GM18867 (cell line): ENCODE data around the gene KRTAP5-11.
"Not testable (repeated sequence)": the region's sequence is repeated elsewhere in the genome, so short reads cannot be mapped to it uniquely, and the experiment has no call there.

Experiments
- ATAC-seq: cut with Tn5 transposase; IDR thresholded peaks from one replicate; pipeline ENCODE4 v1.9.1; 2021; ENCODE audit warnings: mild to moderate bottlenecking, moderate library complexity; ENCODE audit not compliant: unreplicated experiment

Gene KRTAP5-11, protein sequence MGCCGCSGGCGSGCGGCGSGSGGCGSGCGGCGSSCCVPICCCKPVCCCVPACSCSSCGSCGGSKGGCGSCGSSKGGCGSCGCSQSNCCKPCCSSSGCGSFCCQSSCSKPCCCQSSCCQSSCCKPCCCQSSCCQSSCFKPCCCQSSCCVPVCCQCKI

DNA sequence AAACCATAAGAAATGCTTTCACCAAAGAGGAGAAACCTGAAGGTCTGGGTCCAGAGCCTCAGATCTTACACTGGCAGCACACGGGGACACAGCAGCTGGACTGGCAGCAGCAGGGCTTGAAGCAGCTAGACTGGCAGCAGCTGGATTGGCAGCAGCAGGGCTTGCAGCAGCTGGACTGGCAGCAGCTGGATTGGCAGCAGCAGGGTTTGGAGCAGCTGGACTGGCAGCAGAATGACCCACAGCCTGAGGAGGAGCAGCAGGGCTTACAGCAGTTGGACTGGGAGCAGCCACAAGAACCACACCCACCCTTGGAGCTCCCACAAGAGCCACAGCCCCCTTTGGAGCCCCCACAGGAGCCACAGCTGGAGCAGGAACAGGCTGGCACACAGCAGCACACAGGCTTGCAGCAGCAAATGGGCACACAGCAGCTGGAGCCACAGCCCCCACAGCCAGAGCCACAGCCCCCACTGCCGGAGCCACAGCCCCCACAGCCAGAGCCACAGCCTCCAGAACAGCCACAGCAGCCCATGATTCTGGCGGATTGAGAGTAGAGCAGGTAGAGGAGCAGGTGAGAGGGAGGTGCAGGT is at the start of gene KRTAP5-11:
KRTAP5-11 (minus strand) TSS at position 567 of the 587 bp plus-strand sequence; CDS start at position 529, 38 bp downstream.
- ATAC-seq: no peak

DNA sequence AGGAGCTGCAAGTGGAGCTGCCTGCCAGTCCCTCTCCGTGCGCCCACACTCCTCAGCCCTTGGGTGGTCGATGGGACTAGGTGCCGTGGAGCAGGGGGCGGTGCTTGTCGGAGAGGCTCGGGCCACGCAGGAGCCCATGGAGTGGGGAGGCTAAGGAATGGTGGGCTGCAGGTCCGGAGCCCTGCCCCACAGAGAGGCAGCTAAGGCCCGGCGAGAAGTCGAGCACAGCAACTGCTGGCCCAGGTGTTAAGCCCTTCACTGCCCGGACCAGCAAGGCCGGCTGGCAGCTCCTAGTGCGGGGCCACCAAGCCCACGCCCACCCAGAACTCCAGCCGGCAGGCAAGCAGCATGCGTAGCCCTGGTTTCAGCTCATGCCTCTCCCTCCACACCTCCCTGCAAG is 48.9 kb upstream of the KRTAP5-11 start:
- ATAC-seq: not testable (repeated sequence)

DNA sequence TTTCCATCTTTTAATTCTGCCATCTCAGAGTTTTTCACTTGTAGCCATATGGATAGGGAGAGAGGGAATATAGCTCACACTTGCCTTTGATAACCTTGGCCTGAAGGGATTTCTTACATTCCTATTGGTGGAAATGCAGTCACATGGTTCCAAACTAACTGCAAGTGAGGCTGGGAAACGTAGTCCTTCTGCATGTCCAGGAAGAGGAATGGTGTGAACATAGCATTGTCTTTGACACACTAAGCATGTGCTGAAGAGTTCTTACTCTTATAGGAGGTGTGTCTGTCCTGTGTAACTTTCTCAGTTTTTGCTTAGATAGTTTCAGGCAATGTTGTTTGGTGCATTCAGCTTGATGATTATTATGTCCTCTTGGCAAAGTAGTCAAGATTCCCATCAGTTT is 47.4 kb upstream of the KRTAP5-11 start:
- ATAC-seq: not testable (repeated sequence)

DNA sequence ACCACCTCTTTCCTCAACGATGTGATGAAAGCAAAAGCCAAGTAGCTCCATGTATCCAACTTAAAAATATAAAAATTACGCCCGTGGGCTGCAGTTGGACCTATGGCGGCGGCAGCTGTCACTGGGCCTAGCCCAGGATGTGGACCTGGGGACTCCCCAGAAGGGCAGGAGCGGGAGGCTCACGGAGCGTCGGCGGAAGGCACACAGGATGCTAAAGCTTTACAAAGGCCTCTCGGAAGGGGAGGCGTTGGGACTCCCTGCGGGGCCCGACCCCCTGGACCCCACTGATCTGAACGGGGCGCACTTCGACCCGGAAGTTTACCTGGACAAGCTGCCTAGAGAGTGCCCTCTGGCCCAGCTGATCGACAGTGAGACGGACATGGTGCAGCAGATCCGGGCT is 46.3 kb upstream of the KRTAP5-11 start:
- ATAC-seq: not testable (repeated sequence)

DNA sequence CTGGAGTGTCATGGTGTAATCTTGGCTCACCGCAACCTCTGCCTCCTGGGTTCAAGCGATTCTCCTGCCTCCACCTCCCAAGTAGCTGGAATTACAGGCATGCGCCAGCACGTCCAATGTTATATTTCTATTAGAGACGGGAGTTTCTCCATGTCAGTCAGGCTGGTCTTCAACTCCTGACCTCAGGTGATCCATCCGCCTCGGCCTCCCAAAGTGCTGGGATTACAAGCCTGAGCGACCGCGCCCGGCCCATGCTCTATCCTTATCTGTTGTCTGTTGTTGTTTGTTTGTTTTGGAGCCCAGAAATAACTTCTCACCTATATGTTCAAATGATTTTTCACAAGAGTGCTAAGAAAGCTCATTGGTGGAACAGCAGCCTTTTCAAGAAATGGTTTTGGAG is 40.6 kb upstream of the KRTAP5-11 start:
- not testable (repeated sequence) for ATAC-seq

DNA sequence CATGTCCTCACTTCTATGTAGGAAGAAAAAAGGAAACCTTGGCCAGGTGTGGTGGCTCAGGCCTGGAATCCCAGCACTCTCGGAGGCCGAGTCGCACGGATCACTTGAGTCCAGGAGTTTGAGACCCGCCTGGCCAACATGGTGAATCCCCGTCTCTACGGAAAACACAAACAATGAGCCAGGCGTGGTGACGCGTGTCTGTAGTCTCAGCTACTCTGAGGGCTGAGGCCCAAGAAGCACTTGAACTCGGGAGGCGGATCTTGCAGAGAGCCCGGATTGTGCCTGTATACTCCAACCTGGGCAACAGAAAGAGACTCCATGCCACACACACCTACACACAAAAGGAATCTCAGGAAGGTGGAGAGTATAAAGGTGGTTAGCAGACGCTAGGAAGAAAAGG is 39.9 kb upstream of the KRTAP5-11 start:
- not testable (repeated sequence) for ATAC-seq

DNA sequence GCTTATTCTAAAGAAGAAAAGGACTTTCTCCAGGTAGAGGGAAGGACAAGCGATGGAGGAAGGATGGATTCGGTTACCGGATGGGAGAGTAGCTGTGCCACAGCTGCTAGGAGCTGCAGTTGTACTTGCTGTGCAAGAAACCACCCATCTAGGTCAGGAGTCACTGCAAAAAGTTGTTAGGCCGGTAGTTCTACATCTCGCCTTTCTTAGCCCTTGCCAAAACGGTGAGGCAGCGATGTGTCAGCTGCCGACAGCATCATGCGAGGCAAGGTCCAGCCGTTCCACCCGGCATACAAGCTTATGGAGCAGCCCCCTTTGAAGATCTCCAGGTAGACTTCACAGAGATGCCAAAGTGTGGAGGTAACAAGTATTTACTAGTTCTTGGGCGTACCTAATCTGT is 32.3 kb upstream of the KRTAP5-11 start:
- not testable (repeated sequence) for ATAC-seq

DNA sequence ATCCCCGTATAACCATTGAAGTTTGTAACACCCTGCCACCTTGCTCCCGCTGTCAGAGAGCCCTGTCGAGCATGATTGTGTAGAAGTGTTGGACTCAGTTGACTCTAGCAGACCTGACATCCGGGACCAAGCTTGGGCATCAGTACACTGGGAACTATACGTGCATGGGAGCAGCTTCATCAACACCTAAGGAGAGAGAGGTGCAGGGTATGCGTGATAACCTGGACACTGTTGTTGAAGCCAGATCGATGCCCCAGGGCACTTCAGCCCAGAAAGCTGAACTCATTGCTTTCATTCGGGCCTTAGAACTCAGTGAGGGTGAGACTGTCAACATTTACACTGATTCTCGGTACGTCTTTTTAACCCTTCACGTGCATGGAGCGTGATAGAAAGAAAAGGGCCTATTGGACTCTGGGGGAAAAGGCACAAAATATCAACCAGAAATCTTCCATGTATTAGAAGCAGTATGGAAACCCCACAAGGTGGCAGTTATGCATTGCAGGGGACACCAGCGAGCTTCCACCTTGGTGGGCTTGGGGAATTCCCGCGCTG is 31.8 kb upstream of the KRTAP5-11 start:
- ATAC-seq: not testable (repeated sequence)

DNA sequence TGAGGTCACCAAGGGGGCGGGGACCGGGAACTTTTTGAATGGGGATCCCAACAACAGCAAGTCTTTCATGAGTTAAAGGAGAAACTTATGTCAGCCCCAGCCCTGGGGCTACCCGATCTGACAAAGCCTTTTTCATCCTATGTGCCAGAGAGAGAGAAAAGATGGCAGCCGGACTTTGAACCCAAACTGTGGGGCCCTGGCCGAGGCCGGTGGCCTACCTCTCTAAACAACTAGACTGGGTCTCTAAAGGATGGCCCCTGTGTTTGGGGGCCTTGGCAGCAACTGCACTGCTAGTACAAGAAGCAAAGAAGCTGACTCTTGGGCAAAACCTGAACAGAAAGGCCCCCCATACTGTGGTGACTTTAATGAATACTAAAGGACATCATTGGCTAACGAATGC is 31.3 kb upstream of the KRTAP5-11 start:
- not testable (repeated sequence) for ATAC-seq

DNA sequence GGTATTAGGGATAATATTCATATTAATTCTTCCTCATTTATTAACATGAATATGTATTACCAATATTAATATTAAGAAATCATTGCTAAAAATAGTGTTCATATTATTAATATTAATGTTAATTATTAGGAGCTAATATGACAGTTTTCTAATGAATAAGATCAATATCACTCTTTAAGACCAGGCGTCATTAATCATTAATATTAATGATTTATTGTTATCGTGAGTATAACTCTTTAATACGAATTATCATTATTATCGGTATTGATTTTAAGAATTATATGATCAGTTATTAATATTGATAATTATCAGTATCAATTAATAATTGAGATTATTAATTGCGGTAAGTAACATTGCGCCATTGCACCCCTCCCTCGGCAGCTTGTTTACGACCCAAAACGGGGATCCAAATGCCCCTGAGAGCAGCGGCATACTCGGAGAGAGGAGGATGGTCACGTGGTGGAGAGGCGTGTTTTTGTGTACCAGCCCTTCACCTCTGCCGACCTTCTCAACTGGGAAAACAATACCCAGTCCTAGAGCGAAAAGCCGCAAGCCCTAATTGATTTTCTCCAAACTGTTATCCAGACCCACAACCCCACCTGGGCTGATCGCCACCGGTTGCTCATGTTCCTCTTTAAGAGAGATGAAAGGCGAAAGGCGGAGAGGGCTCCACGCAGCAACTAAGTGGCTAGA is 28.7 kb upstream of the KRTAP5-11 start:
- not testable (repeated sequence) for ATAC-seq

DNA sequence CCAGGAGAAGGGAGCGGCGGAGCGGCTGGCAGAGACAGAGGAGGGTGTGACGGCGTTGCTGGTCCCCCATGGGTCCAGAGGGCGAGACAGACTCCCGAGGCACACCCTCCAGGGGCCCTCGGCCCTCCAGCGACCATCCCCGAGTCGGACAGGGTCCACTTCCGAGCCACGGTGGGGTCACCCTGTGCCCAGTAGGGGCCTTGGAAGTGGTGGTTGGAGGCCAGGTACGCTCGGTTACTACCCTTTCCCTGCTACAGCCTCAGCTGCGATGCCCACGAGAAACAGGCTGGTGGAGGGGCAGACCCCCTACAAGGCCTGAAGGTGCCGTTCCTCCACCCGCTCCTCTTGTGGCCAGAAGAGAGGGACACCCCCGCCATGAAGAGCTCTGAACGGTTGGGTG is 25.6 kb upstream of the KRTAP5-11 start:
- ATAC-seq: not testable (repeated sequence)

DNA sequence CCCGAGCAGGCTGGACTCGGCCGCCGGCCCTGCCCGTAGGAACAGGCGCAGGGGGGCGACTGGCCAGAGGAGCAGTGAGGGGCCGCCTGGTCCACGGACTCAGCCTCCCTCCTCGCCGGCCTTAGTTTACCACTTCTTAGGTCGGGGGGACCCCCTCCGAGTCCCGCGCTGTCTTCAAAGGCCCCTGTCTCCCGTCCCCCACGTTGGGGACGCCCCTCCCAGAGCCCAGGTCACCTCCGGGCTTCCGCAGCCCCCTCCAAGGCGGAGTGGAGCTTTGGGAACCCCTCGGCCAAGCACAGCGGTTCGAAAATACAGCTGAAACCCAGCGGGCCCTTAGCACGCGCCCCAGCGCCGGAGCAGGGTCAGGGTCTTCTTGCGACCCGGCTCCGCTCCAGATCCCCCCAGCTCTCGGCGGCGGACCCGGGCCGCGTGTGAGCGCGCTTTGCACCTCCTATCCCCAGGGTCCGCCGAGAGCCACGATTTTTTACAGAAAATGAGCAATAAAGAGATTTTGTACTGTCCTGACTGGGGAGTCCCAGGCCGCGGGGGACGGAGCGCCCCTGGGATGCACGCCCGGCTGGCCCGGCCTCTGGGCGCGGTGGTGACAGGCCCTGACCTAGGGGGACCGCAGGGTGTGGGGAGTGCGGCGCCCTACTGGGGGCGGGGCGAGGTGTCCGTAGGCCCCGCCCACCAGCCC is 25.0 kb upstream of the KRTAP5-11 start:
- ATAC-seq: not testable (repeated sequence)

DNA sequence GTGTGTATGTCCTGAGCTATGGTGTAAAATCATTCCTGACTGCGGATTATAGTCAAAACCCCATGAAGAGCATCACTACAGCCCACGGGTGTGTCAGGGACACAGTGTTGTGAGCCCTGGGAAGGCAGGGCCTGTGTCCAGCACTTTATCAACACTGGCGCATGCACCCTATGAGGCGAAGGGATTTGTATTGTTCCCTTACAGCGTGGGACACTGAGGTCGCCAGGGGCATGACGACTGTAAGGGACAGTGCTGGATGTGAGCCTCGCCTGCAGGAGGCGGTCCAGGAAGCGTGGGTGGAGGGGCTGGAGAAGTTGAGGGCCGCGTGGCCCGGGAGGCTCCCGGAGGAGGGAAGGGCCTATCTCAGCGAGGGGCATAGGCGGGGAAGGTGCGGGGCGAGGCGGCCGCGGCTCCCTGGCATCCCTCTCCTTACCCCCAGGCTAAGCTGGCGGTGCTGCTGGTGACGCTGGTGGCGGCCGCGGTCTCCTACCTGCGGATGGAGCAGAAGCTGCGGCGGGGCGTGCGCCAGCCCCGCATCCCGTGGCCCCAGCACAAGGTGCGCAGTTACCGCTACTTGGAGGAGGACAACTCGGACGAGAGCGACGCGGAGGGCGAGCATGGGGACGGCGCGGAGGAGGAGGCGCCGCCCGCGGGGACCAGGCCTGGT is 24.3 kb upstream of the KRTAP5-11 start:
- not testable (repeated sequence) for ATAC-seq

DNA sequence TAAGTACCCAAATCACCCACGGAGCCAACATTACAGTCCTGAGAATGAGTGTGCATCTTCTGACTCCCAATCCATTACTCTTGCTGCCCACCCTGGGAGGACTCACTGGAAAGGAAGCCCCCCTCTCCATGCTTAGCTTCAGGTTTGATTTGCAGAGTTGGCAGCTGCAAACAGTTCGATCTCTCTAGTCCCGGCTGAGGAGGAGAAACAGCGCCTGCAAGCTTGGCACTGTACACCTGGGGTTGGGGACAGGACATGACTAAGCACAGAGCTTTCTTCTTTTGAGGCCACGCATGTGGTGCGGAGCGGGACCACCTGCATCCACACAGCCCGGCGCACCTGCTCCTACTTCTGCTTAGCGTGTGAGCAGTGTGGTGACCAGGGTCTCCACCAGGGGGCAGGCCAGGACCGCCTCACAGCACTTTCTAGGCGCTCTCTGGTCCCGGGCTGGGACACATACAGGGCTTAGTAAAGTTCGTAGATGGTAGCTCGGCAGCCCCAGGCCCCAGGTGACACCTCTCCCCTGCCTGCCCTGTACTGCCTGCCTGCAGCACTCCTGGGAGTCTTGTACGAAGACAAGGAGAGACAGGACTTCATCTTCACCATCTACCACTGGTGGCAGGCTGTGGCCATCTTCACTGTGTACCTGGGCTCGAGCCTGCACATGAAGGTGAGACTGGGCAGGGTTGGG is 22.3 kb upstream of the KRTAP5-11 start:
- ATAC-seq: not testable (repeated sequence)

DNA sequence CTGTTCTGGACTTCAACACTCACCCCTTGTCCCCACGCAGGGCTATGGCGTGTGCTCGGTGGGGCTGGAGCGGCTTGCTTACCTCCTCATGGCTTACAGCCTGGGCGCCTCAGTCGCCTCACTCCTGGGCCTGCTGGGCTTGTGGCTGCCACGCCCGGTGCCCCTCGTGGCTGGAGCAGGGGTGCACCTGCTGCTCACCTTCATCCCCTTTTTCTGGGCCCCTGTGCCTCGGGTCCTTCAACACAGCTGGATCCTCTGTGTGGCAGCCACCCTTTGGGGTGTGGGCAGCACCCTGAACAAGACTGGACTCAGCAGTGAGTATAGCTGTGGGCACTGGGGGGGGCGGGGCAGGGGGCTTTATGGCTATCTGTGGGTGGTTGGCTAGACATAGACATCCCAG is 20.5 kb upstream of the KRTAP5-11 start:
- not testable (repeated sequence) for ATAC-seq

DNA sequence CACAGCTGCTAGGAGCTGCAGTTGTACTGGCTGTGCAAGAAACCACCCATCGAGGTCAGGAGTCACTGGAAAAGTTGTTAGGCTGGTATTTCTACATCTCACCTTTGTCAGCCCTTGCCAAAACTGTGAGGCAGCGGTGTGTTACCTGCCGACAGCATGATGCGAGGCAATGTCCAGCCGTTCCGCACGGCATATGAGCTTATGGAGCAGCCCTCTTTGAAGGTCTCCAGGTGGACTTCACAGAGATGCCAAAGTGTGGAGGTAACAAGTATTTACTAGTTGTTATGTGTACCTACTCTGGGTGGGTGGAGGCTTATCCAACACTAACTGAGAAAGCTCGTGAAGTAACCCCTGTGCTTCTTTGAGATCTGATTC is 6.9 kb upstream of the KRTAP5-11 start:
- not testable (repeated sequence) for ATAC-seq

DNA sequence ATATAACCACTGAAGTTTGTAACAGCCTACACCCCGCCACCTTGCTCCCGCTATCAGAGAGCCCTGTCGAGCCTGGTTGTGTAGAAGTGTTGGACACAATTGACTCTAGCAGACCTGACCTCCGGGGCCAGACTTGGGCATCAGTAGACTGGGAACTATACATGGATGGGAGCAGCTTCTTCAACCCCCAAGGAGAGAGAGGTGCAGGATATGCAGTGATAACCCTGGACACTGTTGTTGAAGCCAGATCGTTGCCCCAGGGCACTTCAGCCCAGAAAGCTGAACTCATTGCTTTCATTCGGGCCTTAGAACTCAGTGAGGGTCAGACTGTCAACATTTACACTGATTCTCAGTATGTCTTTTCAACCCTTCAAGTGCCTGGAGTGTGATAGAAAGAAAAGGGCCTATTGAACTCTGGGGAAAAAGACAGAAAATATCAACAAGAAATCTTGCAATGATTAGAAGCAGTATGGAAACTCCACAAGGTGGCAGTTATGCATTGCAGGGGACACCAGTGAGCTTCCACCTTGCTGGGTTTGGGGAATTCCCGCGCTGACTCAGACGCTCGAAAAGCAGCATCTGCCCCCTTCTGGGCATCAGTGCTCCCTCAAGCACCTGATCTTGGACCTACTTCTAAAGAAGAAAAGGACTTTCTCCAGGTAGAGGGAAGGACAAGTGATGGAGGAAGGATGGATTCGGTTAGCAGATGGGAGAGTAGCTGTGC is 6.3 kb upstream of the KRTAP5-11 start:
- not testable (repeated sequence) for ATAC-seq

DNA sequence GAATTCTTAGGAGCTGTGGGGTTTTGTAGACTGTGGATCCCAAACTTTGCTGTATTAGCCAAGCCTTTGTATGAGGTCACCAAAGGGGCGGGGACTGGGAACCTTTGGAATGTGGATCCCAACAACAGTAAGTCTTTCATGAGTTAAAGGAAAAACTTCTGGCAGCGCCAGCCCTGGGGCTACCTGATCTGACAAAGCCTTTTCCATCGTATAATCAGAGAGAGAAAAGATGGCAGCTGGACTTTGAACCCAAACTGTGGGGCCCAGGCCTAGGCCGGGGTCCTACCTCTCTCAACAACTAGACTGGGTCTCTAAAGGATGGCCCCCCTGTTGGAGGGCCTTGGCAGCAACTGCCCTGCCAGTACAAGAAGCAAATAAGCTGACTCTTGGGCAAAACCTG is 5.6 kb upstream of the KRTAP5-11 start:
- not testable (repeated sequence) for ATAC-seq

DNA sequence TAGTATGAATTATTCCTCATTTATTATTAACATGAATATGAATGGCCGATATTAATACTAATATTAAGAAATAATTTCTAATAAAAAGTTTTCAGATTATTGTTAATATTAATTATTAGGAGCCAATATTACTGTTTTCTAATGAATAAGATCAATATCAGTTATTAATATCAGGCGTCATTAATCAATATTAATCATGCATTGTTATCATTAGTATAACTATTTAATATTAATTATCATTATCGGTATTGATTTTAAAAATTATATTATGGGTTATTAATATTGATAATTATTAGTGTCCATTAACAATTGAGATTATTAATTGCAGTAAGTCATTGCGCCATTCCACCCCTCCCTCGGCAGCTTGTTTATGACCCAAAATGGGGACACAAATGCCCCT is 3.0 kb upstream of the KRTAP5-11 start:
- not testable (repeated sequence) for ATAC-seq
